Measurements from ENCODE around the gene NRN1. TPM values are rescaled to one million over a fixed set of nuclear protein-coding genes. Genes with fewer than 3 reads are reported as not detected.

NRN1 gene
- 40.8 TPM for total RNA-seq

- Histone ChIP-seq H3K9me3 (no peaks in the 10 kb centered on the region), H3K4me3 (peak within 1 kb of the TSS; percentile 34 to 60), H3K27ac (no peak within 1 kb of the TSS), H3K4me1 (peaks cover 15 to 30% of the 10 kb centered on the region in 2 donors), H3K27me3 (peaks cover 53% of the 10 kb centered on the region), H3K36me3 (no peaks in the 10 kb centered on the region)
- intact Hi-C loops (cut with DNase I), result loop anchor here (5.0 kb wide), 1 partner anchor 244 kb away; no protein-coding TSS in a partner anchor
- no peak for DNase-seq (ENCODE audit: low spot score in 2 of 2)
- no peak for TF ChIP-seq CTCF (IDR thresholded peaks at IDR 0.05)
Measured at GRCh38 chr6:6006428-6007365, at the start of gene NRN1. Gene NRN1, minus strand, starts transcription at chr6:6006925. Its CDS starts 176 bp downstream, at chr6:6006749.

GRCh38 chr6:6052216-6052615 is 45.5 kb upstream of the NRN1 start:
- no peaks in the 10 kb centered on the region for H3K9me3 ChIP-seq
- TF ChIP-seq CTCF (IDR thresholded peaks at IDR 0.05), result no peak
- H3K4me3 ChIP-seq, result no peak overlapping the region
- H3K27ac ChIP-seq, result no peak overlapping the region
- H3K27me3 ChIP-seq, result no peaks in the 10 kb centered on the region
- intact Hi-C loops (cut with DNase I), result no loop called here
- no peaks in the 10 kb centered on the region for H3K36me3 ChIP-seq
- no peaks in the 10 kb centered on the region for H3K4me1 ChIP-seq
- no peak for DNase-seq (ENCODE audit: low spot score in 2 of 2)

GRCh38 chr6:6046716-6047115 is 40.0 kb upstream of the NRN1 start:
- Histone ChIP-seq H3K9me3 (no peaks in the 10 kb centered on the region), H3K4me1 (no peaks in the 10 kb centered on the region), H3K27ac (no peak overlapping the region), H3K27me3 (no peaks in the 10 kb centered on the region), H3K36me3 (no peaks in the 10 kb centered on the region), H3K4me3 (no peak overlapping the region)
- DNase-seq (ENCODE audit: low spot score in 2 of 2), result no peak
- no peak for TF ChIP-seq CTCF (IDR thresholded peaks at IDR 0.05)
- intact Hi-C loops (cut with DNase I), result no loop called here

- H3K27ac ChIP-seq, result no peak overlapping the region
- no peaks in the 10 kb centered on the region for H3K36me3 ChIP-seq
- intact Hi-C loops (cut with DNase I), result no loop called here
- no peak overlapping the region for H3K4me3 ChIP-seq
- no peak for TF ChIP-seq CTCF (IDR thresholded peaks at IDR 0.05)
- H3K27me3 ChIP-seq, result no peaks in the 10 kb centered on the region
- H3K9me3 ChIP-seq, result no peaks in the 10 kb centered on the region
- H3K4me1 ChIP-seq, result no peaks in the 10 kb centered on the region
- DNase-seq (ENCODE audit: low spot score in 2 of 2), result no peak
Measured at GRCh38 chr6:6039946-6040509, 33.3 kb upstream of the NRN1 start.

GRCh38 chr6:6037179-6037578 is 30.5 kb upstream of the NRN1 start:
- no peak for DNase-seq (ENCODE audit: low spot score in 2 of 2)
- intact Hi-C loops (cut with DNase I), result no loop called here
- Histone ChIP-seq H3K9me3 (no peaks in the 10 kb centered on the region), H3K4me1 (no peaks in the 10 kb centered on the region), H3K4me3 (no peak overlapping the region), H3K36me3 (no peaks in the 10 kb centered on the region), H3K27ac (no peak overlapping the region), H3K27me3 (no peaks in the 10 kb centered on the region)
- no peak for TF ChIP-seq CTCF (IDR thresholded peaks at IDR 0.05)

Measured in ascending aorta (tissue), 2 donors.